Tibial nerve (tissue), 4 donors: ENCODE data around the gene POGZ. TPM values are rescaled to one million over a fixed set of nuclear protein-coding genes. Genes with fewer than 3 reads are reported as not detected.
A peak's percentile ranks its signal among the peaks of the same experiment; 100 is the strongest.

Source experiments
- DNase-seq, 2 donors: peaks; one replicate each; pipeline ENCODE4 v3.0.0-alpha.2; 2019; ENCODE audit warnings: low spot score in 2 of 2
- H3K27ac ChIP-seq, 4 donors: fragments of 200-600 bp; sonication (generic) in 3 of 4; one replicate each; pipeline ENCODE4 v1.5.1; 2017 to 2019; ENCODE audit warnings: mild to moderate bottlenecking in 1 of 4
- H3K27me3 ChIP-seq, 2 donors: fragments of 200-600 bp; sonication (generic) in 1 of 2; one replicate each; pipeline versions ENCODE4 v1.5.1 to v1.6.0; 2017 to 2019
- H3K36me3 ChIP-seq, 3 donors: fragments of 200-600 bp; sonication (generic); one replicate each; pipeline ENCODE4 v1.5.1; 2018 to 2019
- H3K4me1 ChIP-seq, 4 donors: fragments of 200-600 bp; sonication (generic) in 3 of 4; one replicate each; pipeline ENCODE4 v1.5.1; 2017 to 2019
- H3K4me3 ChIP-seq, 4 donors: fragments of 200-600 bp; sonication (generic) in 3 of 4; one replicate each; pipeline ENCODE4 v1.5.1; 2017 to 2019; ENCODE audit warnings: mild to moderate bottlenecking in 1 of 4, moderate library complexity in 1 of 4
- H3K9me3 ChIP-seq, 4 donors: fragments of 200-600 bp; sonication (generic) in 3 of 4; one replicate each; pipeline ENCODE4 v1.5.1; 2017 to 2019
- CTCF ChIP-seq, 5 experiments: fragments of 200-600 bp in 3 of 5; fragments of 450-650 bp in 2 of 5; sonication (generic) in 3 of 5; IDR thresholded peaks; one replicate each; pipeline ENCODE4 v1.5.1; 2016 to 2019; ENCODE audit warnings: antibody characterized with exemption in 5 of 5, mild to moderate bottlenecking in 3 of 5, moderate library complexity in 2 of 5
- EP300 ChIP-seq, 2 donors: sonication (generic); formaldehyde crosslinking; IDR thresholded peaks; one replicate each; pipeline ENCODE4 v1.6.1; 2017; ENCODE audit warnings: antibody characterized with exemption in 2 of 2, mild to moderate bottlenecking in 1 of 2
- POLR2A ChIP-seq, 2 donors: fragments of 450-650 bp; IDR thresholded peaks; one replicate each; pipeline ENCODE4 v1.6.1; 2017; ENCODE audit warnings: antibody characterized with exemption in 2 of 2, mild to moderate bottlenecking in 2 of 2, moderate library complexity in 2 of 2
- WGBS, 2 donors: methylation state at CpG; one replicate each; pipeline ENCODE4 v1.1.5; 2018; 5-methylcytosine and 5-hydroxymethylcytosine counted together
- total RNA-seq, 4 donors: library from RNA; depleted of rRNA; stranded (reverse); fragments of >200 nt; gene quantifications; one replicate each; pipeline ENCODE4 v1.1.0, GENCODE V29; 2016

The POGZ gene
- total RNA-seq, 4 donors from 2014 or later: 67.2 to 81.0 (median 72.7) TPM

GRCh38 chr1:151370211-151370911, 88.9 kb downstream of the POGZ start:
- no peak for DNase-seq
- no peak overlapping the region for H3K4me3 ChIP-seq

GRCh38 chr1:151369621-151370048, 89.7 kb downstream of the POGZ start:
- WGBS, 2 donors: 65 to 74% methylated on average over 13 to 15 of the region's 15 CpGs
- TF ChIP-seq POLR2A (IDR thresholded peaks at IDR 0.05) (no peak), EP300 (IDR thresholded peaks at IDR 0.05) (no peak), CTCF (IDR thresholded peaks at IDR 0.05) (no peak)
- H3K27ac ChIP-seq: peak overlapping the region in 3 of 4 donors; percentile 47 to 80 (median 69)

More at GRCh38 chr1:151370211-151370911, 88.9 kb downstream of the POGZ start:
- Histone ChIP-seq H3K36me3 (peaks cover 0 to 15% (median 0%) of the 10 kb centered on the region in 3 donors), H3K9me3 (no peaks in the 10 kb centered on the region), H3K4me1 (peaks cover 0 to 57% (median 38%) of the 10 kb centered on the region in 4 donors), H3K27ac (peak overlapping the region in 3 of 4 donors; percentile 47 to 80 (median 69)), H3K27me3 (no peaks in the 10 kb centered on the region)
- TF ChIP-seq CTCF (IDR thresholded peaks at IDR 0.05) (no peak), EP300 (IDR thresholded peaks at IDR 0.05) (no peak), POLR2A (IDR thresholded peaks at IDR 0.05) (no peak)
- WGBS, 2 donors: 49 to 56% methylated on average over 6 of the region's 6 CpGs

GRCh38 chr1:151369302-151369610, 90.0 kb downstream of the POGZ start:
- Histone ChIP-seq H3K36me3 (peaks cover 0 to 26% (median 0%) of the 10 kb centered on the region in 3 donors), H3K4me3 (no peak overlapping the region), H3K27me3 (no peaks in the 10 kb centered on the region), H3K9me3 (no peaks in the 10 kb centered on the region), H3K27ac (peak overlapping the region in 1 of 4 donors; percentile 80), H3K4me1 (peaks cover 0 to 57% (median 38%) of the 10 kb centered on the region in 4 donors)
- no peak for TF ChIP-seq POLR2A (IDR thresholded peaks at IDR 0.05)
- no peak for TF ChIP-seq CTCF (IDR thresholded peaks at IDR 0.05)
- DNase-seq: no peak
- 85% methylated on average over 7 of the region's 7 CpGs for WGBS, 2 donors

More at GRCh38 chr1:151369621-151370048, 89.7 kb downstream of the POGZ start:
- Histone ChIP-seq H3K36me3 (peaks cover 0 to 23% (median 0%) of the 10 kb centered on the region in 3 donors), H3K9me3 (no peaks in the 10 kb centered on the region), H3K27me3 (no peaks in the 10 kb centered on the region), H3K4me3 (no peak overlapping the region), H3K4me1 (peaks cover 0 to 57% (median 38%) of the 10 kb centered on the region in 4 donors)
- no peak for DNase-seq

GRCh38 chr1:151368393-151369301, 90.6 kb downstream of the POGZ start:
- DNase-seq: no peak
- WGBS, 2 donors: 87 to 91% methylated on average over 17 of the region's 20 CpGs
- Histone ChIP-seq H3K27ac (peak overlapping the region in 1 of 4 donors; percentile 52), H3K4me1 (peaks cover 0 to 57% (median 38%) of the 10 kb centered on the region in 4 donors), H3K36me3 (peaks cover 0 to 32% (median 0%) of the 10 kb centered on the region in 3 donors), H3K9me3 (no peaks in the 10 kb centered on the region), H3K27me3 (no peaks in the 10 kb centered on the region), H3K4me3 (no peak overlapping the region)
- TF ChIP-seq POLR2A (IDR thresholded peaks at IDR 0.05) (no peak), EP300 (IDR thresholded peaks at IDR 0.05) (no peak), CTCF (IDR thresholded peaks at IDR 0.05) (no peak)
